H1 (cell line): ENCODE data around the gene COPA. TPM values are rescaled to one million over a fixed set of nuclear protein-coding genes. Genes with fewer than 3 reads are reported as not detected.

Source experiments
- CTCF ChIA-PET: fragments of 300-600 bp; sonication (Branson Sonifier 250); formaldehyde crosslinking; loops from one replicate; lab custom pipeline; 2021; ENCODE audit not compliant: partially characterized antibody; lab: Charles Lee
- POLR2A ChIA-PET: fragments of 300-600 bp; sonication (Branson Sonifier 250); formaldehyde crosslinking; loops from one replicate; lab custom pipeline; 2021; ENCODE audit warnings: inconsistent platforms; ENCODE audit not compliant: partially characterized antibody; lab: Charles Lee
- DNase-seq, 2 experiments: peaks; one replicate each; pipeline versions ENCODE4 v3.0.0 to v3.0.0-alpha.2; 2010 to 2022; ENCODE audit warnings: low spot score in 2 of 2, low read depth in 1 of 2, mixed read lengths in 1 of 2
- FAIRE-seq: peaks from 2 replicates; lab custom pipeline; 2011; peaks lifted over from hg19 to GRCh38; lab: Jason Lieb, UNC
- H2AFZ ChIP-seq: 2 replicates; pipeline ENCODE4 v1.8.1; 2012; ENCODE audit warnings: low read length, inconsistent platforms
- H2AK5ac ChIP-seq: 2 replicates; pipeline ENCODE4 v1.6.1; 2013; ENCODE audit warnings: low read depth, low read length
- H2BK120ac ChIP-seq: replicated peaks from 2 replicates; pipeline ENCODE3; 2013; ENCODE audit warnings: low read depth, low read length, inconsistent platforms
- H2BK12ac ChIP-seq: 2 replicates; pipeline ENCODE4 v1.6.1; 2013; ENCODE audit warnings: low read depth, low read length
- H2BK15ac ChIP-seq: 2 replicates; pipeline ENCODE4 v1.6.1; 2013; ENCODE audit warnings: low read length
- H2BK20ac ChIP-seq: 2 replicates; pipeline ENCODE4 v1.6.1; 2013; ENCODE audit warnings: low read length
- H2BK5ac ChIP-seq: 2 replicates; pipeline ENCODE4 v1.6.1; 2013; ENCODE audit warnings: low read depth, low read length
- H3K14ac ChIP-seq: 2 replicates; pipeline ENCODE4 v1.6.1; 2013; ENCODE audit warnings: inconsistent platforms; ENCODE audit not compliant: insufficient read length
- H3K18ac ChIP-seq: 2 replicates; pipeline ENCODE4 v1.6.1; 2013; ENCODE audit warnings: low read length; ENCODE audit errors: extremely low read depth
- H3K23ac ChIP-seq: 2 replicates; pipeline ENCODE4 v1.6.1; 2013; ENCODE audit warnings: inconsistent platforms; ENCODE audit not compliant: insufficient read length
- H3K23me2 ChIP-seq: 2 replicates; pipeline ENCODE4 v1.6.1; 2013; ENCODE audit warnings: low read depth, low read length
- H3K27ac ChIP-seq: 2 replicates; pipeline ENCODE4 v1.6.1; 2011; ENCODE audit warnings: low read depth, low read length, inconsistent platforms
- H3K27me3 ChIP-seq, 4 experiments: replicated peaks in 1 of 4; 1 replicate in 1 of 4; 2 replicates in 3 of 4; pipeline versions ENCODE4 v1.6.1 to v1.8.1; 2011 to 2013; ENCODE audit warnings: low read length in 3 of 4, mild to moderate bottlenecking in 3 of 4, inconsistent platforms in 2 of 4, mixed read lengths in 2 of 4, moderate library complexity in 1 of 4; ENCODE audit not compliant: control insufficient read depth in 3 of 4, insufficient read depth in 3 of 4; ENCODE audit errors: extremely low read depth in 1 of 4
- H3K36me3 ChIP-seq, 4 experiments: 2 replicates each; pipeline versions ENCODE4 v1.6.1 to v1.8.1; 2011 to 2013; ENCODE audit warnings: mild to moderate bottlenecking in 4 of 4, low read length in 3 of 4, moderate library complexity in 2 of 4, control low read depth in 1 of 4, inconsistent platforms in 1 of 4; ENCODE audit not compliant: insufficient read depth in 4 of 4, control insufficient read depth in 2 of 4
- H3K4ac ChIP-seq: replicated peaks from 2 replicates; pipeline ENCODE3; 2013; ENCODE audit warnings: low read length, low read depth, mixed read lengths, inconsistent platforms; ENCODE audit not compliant: insufficient read length
- H3K4me1 ChIP-seq, 4 experiments: replicated peaks in 1 of 4; 1 replicate in 1 of 4; 2 replicates in 3 of 4; pipeline versions ENCODE4 v1.6.1 to v1.8.1; 2011 to 2013; ENCODE audit warnings: low read length in 3 of 4, inconsistent platforms in 2 of 4, mixed read lengths in 1 of 4; ENCODE audit not compliant: insufficient read depth in 4 of 4, control insufficient read depth in 3 of 4
- H3K4me2 ChIP-seq, 2 experiments: 2 replicates each; pipeline versions ENCODE4 v1.6.1 to v1.8.1; 2011 to 2013; ENCODE audit warnings: low read depth in 2 of 2, low read length in 2 of 2, control low read depth in 1 of 2, inconsistent platforms in 1 of 2, mild to moderate bottlenecking in 1 of 2; ENCODE audit not compliant: insufficient read depth in 1 of 2
- H3K4me3 ChIP-seq, 4 experiments: fragments of 200-600, 300-600 bp in 1 of 4; sonication (generic), shearing (Covaris generic), sonication (Bioruptor Twin) in 1 of 4; 2 replicates each; pipeline versions ENCODE4 v1.5.1 to v1.8.1; 2011 to 2016; ENCODE audit warnings: low read length in 4 of 4, low read depth in 3 of 4, control low read depth in 2 of 4, inconsistent platforms in 2 of 4, mild to moderate bottlenecking in 2 of 4, mixed read lengths in 1 of 4, moderate library complexity in 1 of 4; ENCODE audit not compliant: insufficient read depth in 2 of 4; ENCODE audit errors: extremely low read depth in 1 of 4
- H3K56ac ChIP-seq: replicated peaks from 2 replicates; pipeline ENCODE3; 2013; ENCODE audit warnings: low read depth, mild to moderate bottlenecking, mixed read lengths, low read length, inconsistent platforms; ENCODE audit not compliant: insufficient read length
- H3K79me1 ChIP-seq: 2 replicates; pipeline ENCODE4 v1.6.1; 2013; ENCODE audit warnings: low read depth, low read length, control low read depth
- H3K79me2 ChIP-seq, 2 experiments: 2 replicates each; pipeline versions ENCODE4 v1.6.1 to v1.8.1; 2012 to 2013; ENCODE audit warnings: low read length in 2 of 2, mild to moderate bottlenecking in 2 of 2, inconsistent platforms in 1 of 2; ENCODE audit not compliant: insufficient read depth in 2 of 2, control insufficient read depth in 1 of 2
- H3K9ac ChIP-seq, 4 experiments: replicated peaks in 1 of 4; 1 replicate in 1 of 4; 2 replicates in 3 of 4; pipeline versions ENCODE4 v1.6.1 to v1.8.1; 2011 to 2013; ENCODE audit warnings: low read depth in 3 of 4, low read length in 3 of 4, control low read depth in 2 of 4, mild to moderate bottlenecking in 2 of 4, moderate library complexity in 2 of 4, inconsistent platforms in 1 of 4; ENCODE audit errors: extremely low read depth in 1 of 4
- H3K9me3 ChIP-seq, 2 experiments: 2 replicates each; pipeline versions ENCODE4 v1.6.1 to v1.8.1; 2012 to 2013; ENCODE audit warnings: mild to moderate bottlenecking in 2 of 2, moderate library complexity in 2 of 2, control low read depth in 1 of 2, inconsistent platforms in 1 of 2, low read depth in 1 of 2, low read length in 1 of 2, mixed read lengths in 1 of 2; ENCODE audit not compliant: insufficient read depth in 2 of 2
- H4K20me1 ChIP-seq, 2 experiments: replicated peaks in 1 of 2; 2 replicates each; pipeline versions ENCODE3 to v1.8.1; 2011 to 2013; ENCODE audit warnings: inconsistent platforms in 2 of 2, low read length in 2 of 2, mild to moderate bottlenecking in 1 of 2; ENCODE audit not compliant: insufficient read depth in 2 of 2, control insufficient read depth in 1 of 2
- H4K5ac ChIP-seq: 2 replicates; pipeline ENCODE4 v1.6.1; 2013; ENCODE audit warnings: low read length, low read depth, mixed read lengths, inconsistent platforms; ENCODE audit not compliant: insufficient read length
- H4K8ac ChIP-seq: 2 replicates; pipeline ENCODE4 v1.8.0; 2013; ENCODE audit warnings: mild to moderate bottlenecking, moderate library complexity, low read length, inconsistent platforms; ENCODE audit not compliant: insufficient read depth; ENCODE audit errors: extremely low read depth
- H4K91ac ChIP-seq: replicated peaks from 2 replicates; pipeline ENCODE3; 2013; ENCODE audit warnings: low read length, mixed read lengths, inconsistent platforms; ENCODE audit not compliant: insufficient read length
- CEBPB ChIP-seq: IDR thresholded peaks from 2 replicates; pipeline ENCODE4 v1.6.1; 2012; ENCODE audit warnings: low read depth, low read length
- CTBP2 ChIP-seq: IDR thresholded peaks from 2 replicates; pipeline ENCODE4 v1.7.0; 2011; ENCODE audit warnings: borderline replicate concordance, mild to moderate bottlenecking, moderate library complexity, mixed read lengths, low read length; ENCODE audit not compliant: insufficient read depth, insufficient read length
- HDAC2 ChIP-seq, 2 experiments: fragments of 300-600 bp in 1 of 2; sonication (generic) in 1 of 2; IDR thresholded peaks; 2 replicates each; pipeline ENCODE4 v1.6.1; 2011 to 2012; ENCODE audit warnings: low read depth in 2 of 2, low read length in 2 of 2, mild to moderate bottlenecking in 2 of 2, moderate library complexity in 2 of 2, borderline replicate concordance in 1 of 2, inconsistent platforms in 1 of 2
- POU5F1 ChIP-seq: IDR thresholded peaks from 2 replicates; pipeline ENCODE4 v1.6.1; 2011; ENCODE audit warnings: low read depth, mild to moderate bottlenecking, low read length, moderate library complexity
- RBBP5 ChIP-seq: IDR thresholded peaks from 2 replicates; pipeline ENCODE4 v1.7.1; 2012; ENCODE audit warnings: low read depth, mild to moderate bottlenecking, inconsistent platforms, low read length, moderate library complexity, borderline replicate concordance
- RNF2 ChIP-seq: fragments of 200-900, 300-1000 bp; sonication (generic); IDR thresholded peaks from 2 replicates; pipeline ENCODE4 v1.7.1; 2016; ENCODE audit warnings: borderline replicate concordance, low read depth, mild to moderate bottlenecking, antibody characterized with exemption, low read length; ENCODE audit not compliant: poor library complexity, severe bottlenecking; ENCODE audit errors: missing control alignments
- SIRT6 ChIP-seq: IDR thresholded peaks from one replicate; pipeline ENCODE4 v1.7.1; 2012; ENCODE audit warnings: low read length, inconsistent platforms
- SIX5 ChIP-seq: IDR thresholded peaks from 2 replicates; pipeline ENCODE4 v1.6.1; 2011; ENCODE audit warnings: mild to moderate bottlenecking, low read depth, low read length
- SP4 ChIP-seq: IDR thresholded peaks from 2 replicates; pipeline ENCODE4 v1.6.1; 2012; ENCODE audit warnings: low read length, inconsistent platforms
- SUZ12 ChIP-seq: fragments of 200-600 bp; sonication (generic); IDR thresholded peaks from 2 replicates; pipeline ENCODE4 v1.6.1; 2012; ENCODE audit warnings: mild to moderate bottlenecking, inconsistent platforms, low read length, moderate library complexity, mixed read lengths
- TEAD4 ChIP-seq: IDR thresholded peaks from 2 replicates; pipeline ENCODE4 v1.6.1; 2012; ENCODE audit warnings: low read depth, low read length, inconsistent platforms, mixed read lengths
- ZNF274 ChIP-seq: IDR thresholded peaks from 2 replicates; pipeline ENCODE4 v1.7.0; 2012; ENCODE audit warnings: low read length, borderline replicate concordance; ENCODE audit errors: extremely low read depth
- WGBS, 2 experiments: shearing (Covaris generic) in 1 of 2; methylation state at CpG; one replicate each; pipeline versions ENCODE4 v1.1.6 to v1.1.7; 2013 to 2015; ENCODE audit warnings: low lambda C conversion rate in 2 of 2, mixed read lengths in 2 of 2, inconsistent platforms in 1 of 2, low coverage in 1 of 2, missing lambda C conversion rate in 1 of 2; ENCODE audit not compliant: insufficient replicate concordance in 2 of 2, insufficient coverage in 1 of 2, insufficient read length in 1 of 2; ENCODE audit errors: extremely low coverage in 1 of 2, missing lambda C conversion rate in 1 of 2; 5-methylcytosine and 5-hydroxymethylcytosine counted together
- polyA plus RNA-seq, 7 experiments: library from polyadenylated mRNA; depleted of rRNA in 3 of 7; stranded (reverse) in 5 of 7; unstranded in 2 of 7; fragments of >200 nt in 5 of 7; fragments of 200-250 nt in 2 of 7; gene quantifications; 1 replicate in 5 of 7; 2 replicates in 1 of 7; 4 replicates in 1 of 7; pipeline versions ENCODE4 v1.2.1 to v1.2.3, GENCODE V29; 2011 to 2013; ENCODE audit warnings: missing spikeins in 2 of 7, mixed read lengths in 2 of 7
- total RNA-seq: library from RNA; stranded (reverse); fragmentation: NEBNext Ultra II Directional; extraction: Animal tissue kit (Norgen Biotek cat#: 25700); gene quantifications from 2 replicates; pipeline ENCODE4 v1.2.1, GENCODE V29; 2021
- TF ChIP-seq, protein P1 (sequence below): IDR thresholded peaks from 2 replicates; pipeline ENCODE4 v1.6.1; 2012; ENCODE audit warnings: inconsistent platforms

Gene COPA
- total and polyA plus RNA-seq, 2 of the 8 experiments (the other 6 are each of a cell fraction or from before 2014, with no cell fraction given) = 78.2 to 115 TPM

DNA sequence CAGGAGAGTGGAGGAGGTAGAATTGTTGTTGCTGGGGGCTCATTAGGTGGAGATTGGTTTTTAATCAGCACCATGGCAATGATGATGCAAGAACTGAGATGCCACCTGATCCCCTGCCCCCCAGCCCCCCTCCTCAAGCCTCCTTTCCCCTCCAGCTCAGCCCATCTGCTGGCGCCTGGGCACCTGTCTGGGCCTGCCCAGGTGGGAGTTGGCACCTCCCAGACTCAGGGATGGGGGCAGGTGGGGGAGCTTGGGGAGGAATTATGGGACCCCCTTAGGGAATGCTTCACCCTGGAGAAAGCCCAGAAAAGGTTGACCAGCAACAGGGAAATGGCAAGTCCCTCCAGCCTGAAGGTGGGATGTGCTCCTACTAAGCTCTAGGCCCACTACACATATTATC is 22.3 kb upstream of the COPA start:
- no peaks in the 10 kb centered on the region for H4K20me1 ChIP-seq
- no peaks in the 10 kb centered on the region for H3K9me3 ChIP-seq
- peak overlapping the region; percentile 49; the same call in 1 of the 2 replicates for H2BK5ac ChIP-seq
- H3K23me2 ChIP-seq = 0 out of 2 replicates have a peak, but pooled peaks cover 1% of the 10 kb centered on the region
- no peak for FAIRE-seq
- 0 out of 2 replicates have a peak overlapping the region, but pooled peaks have one; percentile 87 for H2BK20ac ChIP-seq
- no peak overlapping the region for H3K4me2 ChIP-seq
- H3K56ac ChIP-seq = no peak overlapping the region
- H4K91ac ChIP-seq = no peak overlapping the region
- H2BK15ac ChIP-seq = no peak overlapping the region; the same call in 1 of the 2 replicates
- no peak overlapping the region for H3K9ac ChIP-seq
- no peak overlapping the region for H2BK12ac ChIP-seq
- no peaks in the 10 kb centered on the region for H3K79me2 ChIP-seq
- no peaks in the 10 kb centered on the region for H3K79me1 ChIP-seq
- H2BK120ac ChIP-seq = no peak overlapping the region
- DNase-seq = no peak
- H3K4me3 ChIP-seq = no peak overlapping the region
- ChIA-PET CTCF (interaction anchor here (1.2 to 26.0 kb wide), 6 partner anchors 12 to 172 kb away, joined by 3 to 683 read pairs (median 6); no protein-coding TSS in a partner anchor), POLR2A (interaction anchor here (1.8 to 17.2 kb wide), 4 partner anchors 11 to 36 kb away, joined by 4 to 244 read pairs (median 54); no protein-coding TSS in a partner anchor)
- no peak overlapping the region for H2AK5ac ChIP-seq
- no peak overlapping the region for H3K4ac ChIP-seq
- H3K4me1 ChIP-seq = peaks cover 3 to 8% (median 4%) of the 10 kb centered on the region in 4 experiments; a peak in 6 of 7 replicates
- H4K5ac ChIP-seq = no peak overlapping the region
- no peaks in the 10 kb centered on the region for H3K27me3 ChIP-seq
- H4K8ac ChIP-seq = no peak overlapping the region
- peaks cover 0 to 4% (median under 1%) of the 10 kb centered on the region in 4 experiments; a peak in 3 of 8 replicates for H3K36me3 ChIP-seq
- 80% methylated on average over 1 of the region's 1 CpG; no CpG with 5 or more reads in 1 of the 2 experiments for WGBS, 2 experiments
- no peak overlapping the region for H3K14ac ChIP-seq
- H2AFZ ChIP-seq = no peak overlapping the region
- H3K18ac ChIP-seq = no peak overlapping the region
- H3K27ac ChIP-seq = no peak overlapping the region
- no peak overlapping the region for H3K23ac ChIP-seq
- TF ChIP-seq SUZ12 (no peak), RBBP5 (no peak), POU5F1 (no peak), SP4 (no peak), SIRT6 (no peak), ZNF274 (no peak), CEBPB (no peak), SIX5 (no peak), HDAC2 (IDR thresholded peaks at IDR 0.05; ENCODE audit: borderline replicate concordance in 1 of 2, low read depth in 2 of 2, low read length in 2 of 2) (no peak), TEAD4 (no peak), RNF2 (no peak), CTBP2 (no peak)
- TF ChIP-seq, protein P1, sequence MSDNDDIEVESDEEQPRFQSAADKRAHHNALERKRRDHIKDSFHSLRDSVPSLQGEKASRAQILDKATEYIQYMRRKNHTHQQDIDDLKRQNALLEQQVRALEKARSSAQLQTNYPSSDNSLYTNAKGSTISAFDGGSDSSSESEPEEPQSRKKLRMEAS = no peak
